ENCODE results near the gene OBSCN. TPM values are rescaled to one million over a fixed set of nuclear protein-coding genes. Genes with fewer than 3 reads are reported as not detected.

OBSCN gene
- total and polyA plus RNA-seq, 9 donors, result 184 to 401 (median 297) TPM

GRCh38 chr1:228399531-228400236 lies 191.8 kb downstream of the OBSCN start:
- Histone ChIP-seq H3K27me3 (ENCODE audit: control insufficient read depth, insufficient read depth, low read length) (no peaks in the 10 kb centered on the region), H3K9me3 (replicated peaks; ENCODE audit: control insufficient read depth, low read depth, low read length) (no peaks in the 10 kb centered on the region), H3K36me3 (ENCODE audit: control insufficient read depth, insufficient read depth, low read length) (peaks cover 57% of the 10 kb centered on the region), H3K4me3 (ENCODE audit: low read length) (no peak overlapping the region), H3K27ac (ENCODE audit: low read length) (no peak overlapping the region), H3K4me1 (ENCODE audit: control insufficient read depth, insufficient read depth, low read length) (no peaks in the 10 kb centered on the region)
- no peak for DNase-seq
- 86% methylated on average over 5 of the region's 14 CpGs for WGBS (ENCODE audit: insufficient coverage)

- WGBS (ENCODE audit: insufficient coverage), result 85% methylated on average over 11 of the region's 11 CpGs
- Histone ChIP-seq H3K36me3 (ENCODE audit: control insufficient read depth, insufficient read depth, low read length) (peaks cover 52% of the 10 kb centered on the region), H3K27ac (ENCODE audit: low read length) (no peak overlapping the region), H3K4me1 (ENCODE audit: control insufficient read depth, insufficient read depth, low read length) (peaks cover 4% of the 10 kb centered on the region), H3K27me3 (ENCODE audit: control insufficient read depth, insufficient read depth, low read length) (no peaks in the 10 kb centered on the region), H3K9me3 (replicated peaks; ENCODE audit: control insufficient read depth, low read depth, low read length) (no peaks in the 10 kb centered on the region), H3K4me3 (ENCODE audit: low read length) (no peak overlapping the region)
- no peak for DNase-seq
These were observed 192.4 kb downstream of the OBSCN start for GRCh38 chr1:228400237-228400651.

GRCh38 chr1:228400692-228401454 lies 193.0 kb downstream of the OBSCN start:
- no peaks in the 10 kb centered on the region for H3K27me3 ChIP-seq (ENCODE audit: control insufficient read depth, insufficient read depth, low read length)
- H3K4me1 ChIP-seq (ENCODE audit: control insufficient read depth, insufficient read depth, low read length), result peaks cover 11% of the 10 kb centered on the region
- WGBS (ENCODE audit: insufficient coverage), result 89% methylated on average over 17 of the region's 19 CpGs
- H3K4me3 ChIP-seq (ENCODE audit: low read length), result no peak overlapping the region
- H3K27ac ChIP-seq (ENCODE audit: low read length), result no peak overlapping the region
- peaks cover 45% of the 10 kb centered on the region for H3K36me3 ChIP-seq (ENCODE audit: control insufficient read depth, insufficient read depth, low read length)
- no peaks in the 10 kb centered on the region for H3K9me3 ChIP-seq (replicated peaks; ENCODE audit: control insufficient read depth, low read depth, low read length)
- DNase-seq, result no peak

DNA sequence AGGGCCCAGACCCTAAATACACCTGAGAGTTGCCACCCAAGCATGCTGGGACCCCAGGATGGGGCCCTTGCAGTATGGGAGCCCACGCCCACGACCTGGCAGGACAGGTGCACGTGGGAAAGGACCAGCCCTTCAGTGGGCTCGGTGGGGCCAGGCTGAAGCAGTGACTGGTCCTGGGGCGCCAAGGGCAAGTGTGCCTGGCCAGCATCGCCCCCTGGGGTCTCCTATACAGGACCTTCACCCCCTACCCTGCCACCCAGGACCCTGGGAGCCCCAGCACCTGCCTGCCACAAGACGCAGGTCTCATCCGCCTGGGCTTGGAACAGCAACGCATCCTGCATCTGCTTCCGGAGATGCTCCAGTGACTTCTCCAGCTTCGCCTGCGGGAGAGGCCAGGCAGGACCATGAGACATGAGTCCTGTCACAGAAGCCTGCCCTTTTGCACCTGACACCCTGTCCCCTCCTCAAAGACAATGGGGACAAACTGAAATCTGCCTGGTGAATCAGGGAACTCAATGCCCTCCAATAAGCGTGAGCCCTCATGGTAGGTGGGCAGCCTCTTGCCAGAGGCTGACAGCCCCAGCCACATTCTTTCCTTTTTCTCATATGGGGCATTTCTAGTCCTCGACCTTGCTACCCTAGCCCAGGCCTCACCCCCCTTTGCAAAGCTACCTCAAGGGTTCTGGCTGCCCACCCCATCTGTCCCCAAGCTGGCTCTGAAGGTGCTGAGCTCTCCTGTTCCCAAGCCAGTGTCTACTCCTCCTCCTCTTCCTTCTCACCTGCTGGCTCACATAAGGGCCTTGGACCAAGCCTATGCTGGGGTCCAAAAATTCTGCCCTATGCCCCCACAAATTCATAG lies 194.2 kb downstream of the OBSCN start:
- Histone ChIP-seq H3K27ac (ENCODE audit: low read length) (no peak overlapping the region), H3K4me3 (ENCODE audit: low read length) (no peak overlapping the region), H3K27me3 (ENCODE audit: control insufficient read depth, insufficient read depth, low read length) (no peaks in the 10 kb centered on the region), H3K9me3 (replicated peaks; ENCODE audit: control insufficient read depth, low read depth, low read length) (no peaks in the 10 kb centered on the region), H3K36me3 (ENCODE audit: control insufficient read depth, insufficient read depth, low read length) (peaks cover 34% of the 10 kb centered on the region), H3K4me1 (ENCODE audit: control insufficient read depth, insufficient read depth, low read length) (peaks cover 11% of the 10 kb centered on the region)
- no peak for DNase-seq
- 94% methylated on average over 14 of the region's 14 CpGs for WGBS (ENCODE audit: insufficient coverage)

- Histone ChIP-seq H3K27ac (ENCODE audit: low read length) (no peak overlapping the region), H3K27me3 (ENCODE audit: control insufficient read depth, insufficient read depth, low read length) (no peaks in the 10 kb centered on the region), H3K36me3 (ENCODE audit: control insufficient read depth, insufficient read depth, low read length) (peaks cover 31% of the 10 kb centered on the region), H3K4me1 (ENCODE audit: control insufficient read depth, insufficient read depth, low read length) (peaks cover 17% of the 10 kb centered on the region), H3K9me3 (replicated peaks; ENCODE audit: control insufficient read depth, low read depth, low read length) (no peaks in the 10 kb centered on the region), H3K4me3 (ENCODE audit: low read length) (no peak overlapping the region)
- WGBS (ENCODE audit: insufficient coverage), result 94% methylated on average over 2 of the region's 5 CpGs
- no peak for DNase-seq
These were observed 194.8 kb downstream of the OBSCN start for GRCh38 chr1:228402641-228403025.

DNA sequence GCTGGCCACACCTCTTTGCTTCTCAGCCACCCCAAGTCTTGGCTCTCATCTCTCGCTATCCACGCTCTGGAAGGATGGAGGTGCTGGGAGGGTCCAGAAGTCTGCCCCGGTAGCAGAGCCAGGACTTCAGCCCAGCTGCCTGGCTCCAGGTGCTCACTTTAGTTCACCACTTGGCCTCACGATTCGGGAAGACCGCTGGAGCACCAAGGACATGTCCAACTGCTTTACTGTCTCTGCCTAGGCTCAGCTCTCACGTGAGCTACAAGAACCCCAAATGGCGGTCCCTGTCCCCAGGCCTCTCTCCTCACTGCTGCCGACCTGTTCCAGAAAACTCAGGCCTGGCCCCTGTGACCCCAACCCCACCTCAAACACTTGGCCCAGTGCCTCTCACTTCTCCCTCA lies 195.4 kb downstream of the OBSCN start:
- H3K4me1 ChIP-seq (ENCODE audit: control insufficient read depth, insufficient read depth, low read length), result peaks cover 23% of the 10 kb centered on the region
- H3K27ac ChIP-seq (ENCODE audit: low read length), result no peak overlapping the region
- WGBS (ENCODE audit: insufficient coverage), result 82% methylated on average over 9 of the region's 9 CpGs
- no peaks in the 10 kb centered on the region for H3K27me3 ChIP-seq (ENCODE audit: control insufficient read depth, insufficient read depth, low read length)
- no peak for DNase-seq
- no peak overlapping the region for H3K4me3 ChIP-seq (ENCODE audit: low read length)
- no peaks in the 10 kb centered on the region for H3K9me3 ChIP-seq (replicated peaks; ENCODE audit: control insufficient read depth, low read depth, low read length)
- peaks cover 29% of the 10 kb centered on the region for H3K36me3 ChIP-seq (ENCODE audit: control insufficient read depth, insufficient read depth, low read length)

- Histone ChIP-seq H3K4me3 (ENCODE audit: low read length) (no peak overlapping the region), H3K27ac (ENCODE audit: low read length) (no peak overlapping the region), H3K9me3 (replicated peaks; ENCODE audit: control insufficient read depth, low read depth, low read length) (no peaks in the 10 kb centered on the region), H3K4me1 (ENCODE audit: control insufficient read depth, insufficient read depth, low read length) (peaks cover 23% of the 10 kb centered on the region), H3K27me3 (ENCODE audit: control insufficient read depth, insufficient read depth, low read length) (no peaks in the 10 kb centered on the region), H3K36me3 (ENCODE audit: control insufficient read depth, insufficient read depth, low read length) (peaks cover 22% of the 10 kb centered on the region)
- DNase-seq, result no peak
- 92% methylated on average over 2 of the region's 3 CpGs for WGBS (ENCODE audit: insufficient coverage)
These were observed 196.4 kb downstream of the OBSCN start for GRCh38 chr1:228404107-228404720.

DNA sequence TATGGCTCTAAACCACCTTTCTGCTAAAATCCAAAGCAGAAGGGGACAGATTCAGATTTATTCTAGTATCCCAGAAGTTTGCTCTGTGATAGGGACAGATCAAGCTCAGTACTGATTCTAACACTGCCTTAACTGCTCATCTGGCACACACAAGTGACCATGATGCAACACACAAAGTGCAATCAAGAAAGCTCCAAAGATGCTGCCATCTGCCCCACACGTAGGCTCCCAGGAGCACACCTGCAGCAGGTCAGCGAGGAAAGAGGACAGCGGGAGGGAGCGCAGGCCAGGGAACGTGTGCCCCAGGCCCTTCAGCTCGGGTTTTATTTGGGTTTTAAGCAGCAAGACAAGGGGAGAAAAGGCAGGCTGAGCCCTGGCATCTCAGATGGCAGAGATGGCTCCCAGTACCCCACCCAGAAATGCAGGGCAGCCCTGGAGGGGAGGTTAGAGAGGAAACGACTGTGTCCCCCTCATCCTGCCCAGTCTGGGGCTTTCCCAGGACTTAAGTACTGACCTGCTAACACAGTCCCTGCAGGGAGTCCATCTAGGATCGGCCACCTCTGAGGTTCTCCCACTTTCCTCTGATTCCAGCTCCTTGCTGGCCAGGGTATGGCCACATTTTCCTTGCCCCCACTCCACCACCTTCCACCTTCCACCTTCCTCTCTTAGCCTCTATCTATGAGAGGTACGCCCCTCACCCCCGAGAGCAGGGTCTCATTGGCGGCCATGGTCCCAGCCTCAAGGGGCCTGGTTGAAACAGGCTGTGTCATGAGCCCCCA lies 197.5 kb downstream of the OBSCN start:
- Histone ChIP-seq H3K9me3 (replicated peaks; ENCODE audit: control insufficient read depth, low read depth, low read length) (no peaks in the 10 kb centered on the region), H3K4me3 (ENCODE audit: low read length) (peak overlapping the region; percentile 78), H3K27ac (ENCODE audit: low read length) (no peak overlapping the region), H3K27me3 (ENCODE audit: control insufficient read depth, insufficient read depth, low read length) (no peaks in the 10 kb centered on the region), H3K4me1 (ENCODE audit: control insufficient read depth, insufficient read depth, low read length) (peaks cover 23% of the 10 kb centered on the region), H3K36me3 (ENCODE audit: control insufficient read depth, insufficient read depth, low read length) (peaks cover 24% of the 10 kb centered on the region)
- WGBS (ENCODE audit: insufficient coverage), result 21% methylated on average over 10 of the region's 11 CpGs
- no peak for DNase-seq

GRCh38 chr1:228405979-228406228 lies 198.1 kb downstream of the OBSCN start:
- 0% methylated on average over 15 of the region's 21 CpGs for WGBS (ENCODE audit: insufficient coverage)
- Histone ChIP-seq H3K27me3 (ENCODE audit: control insufficient read depth, insufficient read depth, low read length) (no peaks in the 10 kb centered on the region), H3K9me3 (replicated peaks; ENCODE audit: control insufficient read depth, low read depth, low read length) (no peaks in the 10 kb centered on the region), H3K4me3 (ENCODE audit: low read length) (peak overlapping the region; percentile 78), H3K27ac (ENCODE audit: low read length) (no peak overlapping the region), H3K36me3 (ENCODE audit: control insufficient read depth, insufficient read depth, low read length) (peaks cover 23% of the 10 kb centered on the region), H3K4me1 (ENCODE audit: control insufficient read depth, insufficient read depth, low read length) (peaks cover 23% of the 10 kb centered on the region)
- DNase-seq, result no peak

Measured in muscle of leg (tissue), 11 donors.